Breast epithelium (tissue), 4 donors: ENCODE data around the gene ATP2B2. TPM values are rescaled to one million over a fixed set of nuclear protein-coding genes. Genes with fewer than 3 reads are reported as not detected.

Experiments
- DNase-seq, 2 donors: peaks; one replicate each; pipeline ENCODE4 v3.0.0-alpha.2; 2019; ENCODE audit warnings: low spot score in 2 of 2
- H3K27ac ChIP-seq, 2 donors: fragments of 200-600 bp; sonication (generic) in 1 of 2; one replicate each; pipeline ENCODE4 v1.5.1; 2016 to 2019; ENCODE audit warnings: mild to moderate bottlenecking in 1 of 2
- H3K27me3 ChIP-seq, 2 donors: fragments of 200-600 bp; sonication (generic) in 1 of 2; one replicate each; pipeline versions ENCODE4 v1.5.1 to v1.6.0; 2017 to 2019; ENCODE audit warnings: control low read depth in 1 of 2, mild to moderate bottlenecking in 1 of 2
- H3K36me3 ChIP-seq: fragments of 200-600 bp; one replicate; pipeline ENCODE4 v1.5.1; 2019
- H3K4me1 ChIP-seq, 2 donors: fragments of 200-600 bp; sonication (generic); one replicate each; pipeline ENCODE4 v1.5.1; 2016 to 2019; ENCODE audit warnings: control low read depth in 1 of 2
- H3K4me3 ChIP-seq, 3 donors: fragments of 200-600 bp; sonication (generic); 1 replicate in 2 of 3; 2 replicates in 1 of 3; pipeline ENCODE4 v1.5.1; 2016 to 2019; ENCODE audit warnings: mild to moderate bottlenecking in 3 of 3, moderate library complexity in 2 of 3
- H3K9me3 ChIP-seq, 2 donors: fragments of 200-600 bp; sonication (generic) in 1 of 2; one replicate each; pipeline ENCODE4 v1.5.1; 2016 to 2019; ENCODE audit warnings: control low read depth in 1 of 2
- CTCF ChIP-seq, 3 donors: fragments of 450-650 bp; IDR thresholded peaks; one replicate each; pipeline ENCODE4 v1.5.1; 2016 to 2017; ENCODE audit warnings: antibody characterized with exemption in 3 of 3, mild to moderate bottlenecking in 3 of 3, moderate library complexity in 3 of 3
- POLR2A ChIP-seq: fragments of 450-650 bp; IDR thresholded peaks from one replicate; pipeline ENCODE4 v1.6.1; 2016; ENCODE audit warnings: antibody characterized with exemption, mild to moderate bottlenecking, moderate library complexity
- POLR2AphosphoS5 ChIP-seq, 3 donors: sonication (generic); formaldehyde crosslinking; IDR thresholded peaks; one replicate each; pipeline ENCODE4 v1.6.1; 2017; ENCODE audit warnings: antibody characterized with exemption in 3 of 3
- intact Hi-C: fragments of 100-400 bp; cut with DNase I; formaldehyde crosslinking; loops from one replicate; pipeline ENCODE4 v1.15.1; 2023; ENCODE audit warnings: low total_unique reads
- total RNA-seq, 3 donors: library from RNA; depleted of rRNA; stranded (reverse); fragments of >200 nt; gene quantifications; one replicate each; pipeline ENCODE4 v1.1.0, GENCODE V29; 2016

ATP2B2 gene
- total RNA-seq, 3 donors from 2014 or later = under 0.01 to 0.15 TPM; not detected in 1

- Histone ChIP-seq H3K36me3 (no peaks in the 10 kb centered on the region), H3K9me3 (no peaks in the 10 kb centered on the region), H3K27me3 (peaks cover 0 to 28% of the 10 kb centered on the region in 2 donors), H3K4me3 (no peak overlapping the region), H3K27ac (no peak overlapping the region), H3K4me1 (no peaks in the 10 kb centered on the region)
- DNase-seq = no peak
- intact Hi-C loops = no loop called here
- TF ChIP-seq POLR2A (no peak), POLR2AphosphoS5 (IDR thresholded peaks at IDR 0.05) (no peak), CTCF (IDR thresholded peaks at IDR 0.05) (no peak)
Measured at GRCh38 chr3:10474847-10475246, 30.5 kb downstream of the ATP2B2 start.

- no peak overlapping the region for H3K4me3 ChIP-seq
- TF ChIP-seq POLR2A (no peak), CTCF (IDR thresholded peaks at IDR 0.05) (no peak)
- intact Hi-C loops = no loop called here
- H3K36me3 ChIP-seq = no peaks in the 10 kb centered on the region
- peaks cover 0 to 34% of the 10 kb centered on the region in 2 donors for H3K27me3 ChIP-seq
- no peaks in the 10 kb centered on the region for H3K4me1 ChIP-seq
- no peak for DNase-seq
- H3K27ac ChIP-seq = no peak overlapping the region
- no peaks in the 10 kb centered on the region for H3K9me3 ChIP-seq
Measured at GRCh38 chr3:10474275-10474646, 31.1 kb downstream of the ATP2B2 start.

- no peak for DNase-seq
- peaks cover 0 to 37% of the 10 kb centered on the region in 2 donors for H3K27me3 ChIP-seq
- no peaks in the 10 kb centered on the region for H3K4me1 ChIP-seq
- H3K9me3 ChIP-seq = no peaks in the 10 kb centered on the region
- no peak for TF ChIP-seq POLR2A
- no peak for TF ChIP-seq POLR2AphosphoS5 (IDR thresholded peaks at IDR 0.05)
- TF ChIP-seq CTCF (IDR thresholded peaks at IDR 0.05) = no peak
- H3K4me3 ChIP-seq = no peak overlapping the region
- no peaks in the 10 kb centered on the region for H3K36me3 ChIP-seq
- no peak overlapping the region for H3K27ac ChIP-seq
- intact Hi-C loops = no loop called here
Measured at GRCh38 chr3:10473581-10474274, 31.7 kb downstream of the ATP2B2 start.

GRCh38 chr3:10472877-10473440 is 32.4 kb downstream of the ATP2B2 start:
- H3K36me3 ChIP-seq = no peaks in the 10 kb centered on the region
- no peaks in the 10 kb centered on the region for H3K9me3 ChIP-seq
- TF ChIP-seq POLR2AphosphoS5 (IDR thresholded peaks at IDR 0.05) = no peak
- no peak overlapping the region for H3K27ac ChIP-seq
- DNase-seq = no peak
- intact Hi-C loops = no loop called here
- no peak overlapping the region for H3K4me3 ChIP-seq
- peaks cover 0 to 37% of the 10 kb centered on the region in 2 donors for H3K27me3 ChIP-seq
- no peaks in the 10 kb centered on the region for H3K4me1 ChIP-seq

GRCh38 chr3:10471054-10471688 is 34.2 kb downstream of the ATP2B2 start:
- Histone ChIP-seq H3K36me3 (no peaks in the 10 kb centered on the region), H3K4me1 (no peaks in the 10 kb centered on the region), H3K9me3 (no peaks in the 10 kb centered on the region), H3K4me3 (no peak overlapping the region), H3K27me3 (peaks cover 0 to 37% of the 10 kb centered on the region in 2 donors), H3K27ac (no peak overlapping the region)
- intact Hi-C loops = no loop called here
- no peak for TF ChIP-seq CTCF (IDR thresholded peaks at IDR 0.05)
- TF ChIP-seq POLR2A = no peak
- no peak for TF ChIP-seq POLR2AphosphoS5 (IDR thresholded peaks at IDR 0.05)
- no peak for DNase-seq
